Endodermal cell (in vitro differentiated cells): ENCODE data around the gene C22orf23. TPM values are rescaled to one million over a fixed set of nuclear protein-coding genes. Genes with fewer than 3 reads are reported as not detected.

ENCODE experiments used
- DNase-seq: peaks from one replicate; pipeline ENCODE4 v3.0.0-alpha.2; 2017
- H3K27ac ChIP-seq: 2 replicates; pipeline ENCODE4 v1.5.1; 2013; ENCODE audit warnings: mild to moderate bottlenecking, low read depth, low read length, moderate library complexity
- H3K27me3 ChIP-seq: 2 replicates; pipeline ENCODE4 v1.6.1; 2013; ENCODE audit warnings: mild to moderate bottlenecking, low read length, moderate library complexity; ENCODE audit not compliant: insufficient read depth, control insufficient read depth, poor library complexity, severe bottlenecking
- H3K36me3 ChIP-seq: 2 replicates; pipeline ENCODE4 v1.7.0; 2013; ENCODE audit warnings: mild to moderate bottlenecking, low read length, moderate library complexity; ENCODE audit not compliant: control insufficient read depth, insufficient read depth
- H3K4me1 ChIP-seq: one replicate; pipeline ENCODE4 v1.7.0; 2013; ENCODE audit warnings: low read length; ENCODE audit not compliant: control insufficient read depth, insufficient read depth
- H3K4me3 ChIP-seq: 2 replicates; pipeline ENCODE4 v1.5.1; 2013; ENCODE audit warnings: mild to moderate bottlenecking, low read length, moderate library complexity
- H3K9ac ChIP-seq: 2 replicates; pipeline ENCODE4 v1.6.1; 2013; ENCODE audit warnings: mild to moderate bottlenecking, low read length, moderate library complexity; ENCODE audit not compliant: poor library complexity, severe bottlenecking; ENCODE audit errors: extremely low read depth
- H3K9me3 ChIP-seq: 2 replicates; pipeline ENCODE4 v1.6.1; 2013; ENCODE audit warnings: mild to moderate bottlenecking, low read length, moderate library complexity; ENCODE audit not compliant: control insufficient read depth
- H3K27ac Mint-ChIP-seq: 2 replicates; pipeline ENCODE4 v1.8.0; 2020; ENCODE audit warnings: mixed read lengths
- H3K27me3 Mint-ChIP-seq: 2 replicates; pipeline ENCODE4 v1.8.0; 2021; ENCODE audit warnings: mild to moderate bottlenecking, mixed read lengths; ENCODE audit not compliant: insufficient read depth
- H3K36me3 Mint-ChIP-seq: 2 replicates; pipeline ENCODE4 v1.8.0; 2020; ENCODE audit warnings: low read depth, mixed read lengths
- H3K4me1 Mint-ChIP-seq: 2 replicates; pipeline ENCODE4 v1.8.0; 2020; ENCODE audit warnings: mixed read lengths
- H3K4me3 Mint-ChIP-seq: 2 replicates; pipeline ENCODE4 v1.8.0; 2020; ENCODE audit warnings: mild to moderate bottlenecking, moderate library complexity, mixed read lengths
- H3K9me3 Mint-ChIP-seq: 2 replicates; pipeline ENCODE4 v1.8.0; 2020; ENCODE audit warnings: mild to moderate bottlenecking, mixed read lengths
- CTCF ChIP-seq: fragments of 200-600 bp; sonication (generic); conservative IDR thresholded peaks from 2 replicates; pipeline ENCODE4 v1.5.0; 2021; ENCODE audit warnings: antibody characterized with exemption, mild to moderate bottlenecking
- WGBS, 2 experiments: methylation state at CpG; one replicate each; pipeline versions ENCODE4 v1.1.5 to v1.1.7; 2013; ENCODE audit warnings: missing lambda C conversion rate in 2 of 2, mixed read lengths in 1 of 2; ENCODE audit not compliant: insufficient coverage in 1 of 2, insufficient read length in 1 of 2; 5-methylcytosine and 5-hydroxymethylcytosine counted together
- total RNA-seq, 2 donors: library from RNA; stranded (reverse); fragmentation: NEBNext Ultra II Directional in 1 of 2; extraction: Animal tissue kit (Norgen Biotek cat#: 25700) in 1 of 2; gene quantifications; 2 replicates in 1 of 2; 3 replicates in 1 of 2; pipeline ENCODE4 v1.2.1, GENCODE V29; 2021

The C22orf23 gene
- total RNA-seq, 2 donors from 2014 or later = 0.29 to 0.44 TPM

- Histone ChIP-seq H3K4me3 (no peak overlapping the region), H3K27me3 (no peaks in the 10 kb centered on the region), H3K36me3 (peaks cover 19% of the 10 kb centered on the region), H3K9ac (no peak overlapping the region), H3K4me1 (peaks cover 11% of the 10 kb centered on the region), H3K27ac (no peak overlapping the region), H3K9me3 (no peaks in the 10 kb centered on the region)
- 94 to 99% methylated on average over 20 to 33 of the region's 33 CpGs for WGBS, 2 experiments
- Mint-ChIP-seq H3K9me3 (no peaks in the 10 kb centered on the region), H3K36me3 (peaks cover 52% of the 10 kb centered on the region), H3K27me3 (no peaks in the 10 kb centered on the region), H3K4me1 (peaks cover 13% of the 10 kb centered on the region), H3K27ac (no peak overlapping the region), H3K4me3 (no peak overlapping the region)
- TF ChIP-seq CTCF = no peak
- no peak for DNase-seq
Observed at GRCh38 chr22:37973271-37974170, 20.1 kb upstream of the C22orf23 start.

GRCh38 chr22:37972527-37972926 lies 19.1 kb upstream of the C22orf23 start:
- no peaks in the 10 kb centered on the region for H3K9me3 Mint-ChIP-seq
- no peak for DNase-seq
- peaks cover 53% of the 10 kb centered on the region for H3K36me3 Mint-ChIP-seq
- no peak overlapping the region for H3K4me3 ChIP-seq
- H3K4me3 Mint-ChIP-seq = no peak overlapping the region
- TF ChIP-seq CTCF = no peak
- WGBS, 2 experiments = 90 to 91% methylated on average over 2 to 3 of the region's 3 CpGs
- H3K9ac ChIP-seq = no peak overlapping the region
- peak overlapping the region; percentile 48 for H3K27ac Mint-ChIP-seq
- no peaks in the 10 kb centered on the region for H3K9me3 ChIP-seq
- peaks cover 15% of the 10 kb centered on the region for H3K4me1 ChIP-seq
- peaks cover 19% of the 10 kb centered on the region for H3K36me3 ChIP-seq
- H3K27me3 Mint-ChIP-seq = no peaks in the 10 kb centered on the region
- no peaks in the 10 kb centered on the region for H3K27me3 ChIP-seq
- peaks cover 13% of the 10 kb centered on the region for H3K4me1 Mint-ChIP-seq
- H3K27ac ChIP-seq = peak overlapping the region; percentile 29

- no peak overlapping the region for H3K4me3 Mint-ChIP-seq
- no peak for TF ChIP-seq CTCF
- H3K27me3 Mint-ChIP-seq = no peaks in the 10 kb centered on the region
Observed at GRCh38 chr22:37971475-37972434, 18.4 kb upstream of the C22orf23 start.

More at GRCh38 chr22:37971475-37972434, 18.4 kb upstream of the C22orf23 start:
- Mint-ChIP-seq H3K4me1 (peaks cover 13% of the 10 kb centered on the region), H3K27ac (peak overlapping the region; percentile 48), H3K9me3 (no peaks in the 10 kb centered on the region), H3K36me3 (peaks cover 53% of the 10 kb centered on the region)
- no peak overlapping the region for H3K9ac ChIP-seq
- DNase-seq = peak; percentile 83
- H3K4me3 ChIP-seq = no peak overlapping the region
- H3K27me3 ChIP-seq = no peaks in the 10 kb centered on the region
- peaks cover 15% of the 10 kb centered on the region for H3K4me1 ChIP-seq
- WGBS, 2 experiments = 32 to 44% methylated on average over 3 to 7 of the region's 7 CpGs
- peak overlapping the region; percentile 29 for H3K27ac ChIP-seq
- no peaks in the 10 kb centered on the region for H3K9me3 ChIP-seq
- peaks cover 26% of the 10 kb centered on the region for H3K36me3 ChIP-seq
